IPS DF 19.7 (cell line): ENCODE measurements around the gene CHST10.

Experiments
- DNase-seq: peaks from one replicate; pipeline ENCODE4 v3.0.0-alpha.2; 2013; ENCODE audit warnings: low read depth, low spot score

CHST10 gene

DNA sequence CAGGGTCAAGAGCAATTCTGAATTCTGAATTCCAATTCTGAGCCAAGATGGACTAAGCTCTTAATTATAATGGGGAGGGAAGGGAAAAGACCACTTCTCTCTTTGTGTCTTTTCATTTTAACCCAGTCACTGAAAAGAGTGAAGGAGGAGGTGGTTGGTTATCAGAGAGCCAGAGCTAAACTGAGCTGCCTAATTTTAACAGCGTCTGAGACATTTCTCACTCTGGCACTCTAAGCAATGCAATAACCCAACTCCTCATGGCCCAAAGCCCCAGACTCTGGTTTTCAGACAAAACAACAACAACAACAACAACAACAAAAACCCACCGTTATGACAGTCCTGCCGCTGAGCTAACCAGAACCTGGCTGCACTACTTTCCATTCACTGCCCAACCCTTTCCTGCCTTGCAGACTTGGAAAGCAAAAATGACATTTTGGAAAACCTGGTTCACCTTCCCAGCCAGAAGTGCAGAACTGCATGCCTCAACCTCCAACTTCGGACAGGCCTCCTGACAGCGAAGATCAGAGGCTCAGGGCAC, 1.0 kb downstream of the CHST10 start:
- DNase-seq: no peak

DNA sequence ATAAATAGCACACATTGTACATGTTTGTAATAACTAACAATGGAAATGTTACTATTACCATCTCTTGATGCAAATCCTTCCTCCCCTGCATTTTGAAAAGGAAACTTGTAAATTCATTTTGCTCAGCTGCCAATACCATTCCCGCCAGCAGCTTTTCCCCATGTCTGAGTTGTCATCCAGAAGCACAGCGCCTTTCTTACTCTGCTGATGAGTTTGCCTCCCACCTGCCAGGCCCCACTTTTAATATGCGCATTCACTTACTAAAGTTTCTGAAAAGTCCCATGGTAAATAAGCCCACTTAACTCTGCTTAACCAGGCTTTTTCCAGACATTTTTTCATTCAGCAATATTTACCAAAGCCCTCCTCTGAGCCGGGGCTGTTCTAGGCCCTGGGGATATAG, 3.9 kb downstream of the CHST10 start:
- DNase-seq: no peak

DNA sequence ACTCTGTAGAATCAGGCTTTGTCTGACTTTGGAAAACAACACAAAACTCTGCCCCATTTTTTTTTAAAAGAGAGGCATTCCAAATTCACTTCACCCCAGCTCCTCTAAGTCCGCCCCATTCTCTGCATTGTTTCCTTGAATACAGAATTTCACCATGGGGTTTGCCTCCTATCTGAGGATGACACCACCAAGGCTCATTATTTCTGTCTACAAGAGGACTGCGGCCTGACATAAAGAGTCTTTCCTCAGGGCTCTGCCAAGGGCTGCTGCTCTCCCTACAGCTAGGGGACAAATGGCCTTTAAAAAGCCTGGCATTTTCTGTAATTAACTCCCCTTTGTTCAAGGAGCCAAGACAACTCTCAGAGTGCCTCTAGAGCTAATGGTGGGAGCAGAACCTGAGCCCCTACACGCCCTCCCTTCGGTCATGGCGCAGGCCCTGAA, 4.6 kb downstream of the CHST10 start:
- DNase-seq: no peak

DNA sequence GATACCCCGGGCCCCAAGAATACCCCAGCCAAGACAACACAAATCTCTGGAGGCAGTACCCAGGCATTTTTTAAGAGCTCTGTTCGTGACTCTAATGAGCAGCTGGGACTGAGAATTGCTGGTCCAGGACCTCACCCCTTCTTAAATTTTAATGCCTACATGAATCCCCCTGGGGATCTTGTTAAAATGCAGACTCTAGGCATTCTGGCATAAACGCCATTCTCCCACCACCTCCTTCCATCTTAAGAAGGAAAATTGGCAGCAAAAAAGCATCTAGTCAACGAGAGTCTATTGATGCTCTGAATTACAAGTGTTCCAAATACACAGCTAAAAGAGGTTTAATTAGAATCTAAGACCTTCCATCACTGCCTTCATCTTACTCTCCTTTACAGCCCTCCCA, 5.0 kb downstream of the CHST10 start:
- no peak for DNase-seq

DNA sequence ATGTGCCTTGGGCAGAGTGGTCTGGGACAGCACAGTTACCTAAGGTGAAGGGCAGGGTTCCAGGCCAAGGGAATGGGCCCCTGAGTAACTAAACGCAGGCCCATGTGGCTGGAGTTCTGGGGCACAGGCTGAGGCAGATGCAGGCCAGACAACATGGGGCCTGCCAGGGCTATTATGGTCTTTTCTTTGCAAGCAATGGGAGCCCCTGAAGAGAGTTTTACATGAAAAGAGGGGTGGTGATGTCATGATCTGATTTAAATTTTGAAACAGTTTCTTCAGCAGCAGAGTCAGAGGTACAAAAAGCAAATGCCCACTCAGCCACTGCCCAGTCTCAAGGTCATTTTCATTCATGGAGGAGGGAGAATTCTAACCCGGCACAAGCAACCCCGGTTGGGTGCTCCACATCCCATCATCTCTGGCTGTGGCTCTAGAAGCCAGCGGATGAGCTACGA, 5.6 kb downstream of the CHST10 start:
- DNase-seq: no peak

DNA sequence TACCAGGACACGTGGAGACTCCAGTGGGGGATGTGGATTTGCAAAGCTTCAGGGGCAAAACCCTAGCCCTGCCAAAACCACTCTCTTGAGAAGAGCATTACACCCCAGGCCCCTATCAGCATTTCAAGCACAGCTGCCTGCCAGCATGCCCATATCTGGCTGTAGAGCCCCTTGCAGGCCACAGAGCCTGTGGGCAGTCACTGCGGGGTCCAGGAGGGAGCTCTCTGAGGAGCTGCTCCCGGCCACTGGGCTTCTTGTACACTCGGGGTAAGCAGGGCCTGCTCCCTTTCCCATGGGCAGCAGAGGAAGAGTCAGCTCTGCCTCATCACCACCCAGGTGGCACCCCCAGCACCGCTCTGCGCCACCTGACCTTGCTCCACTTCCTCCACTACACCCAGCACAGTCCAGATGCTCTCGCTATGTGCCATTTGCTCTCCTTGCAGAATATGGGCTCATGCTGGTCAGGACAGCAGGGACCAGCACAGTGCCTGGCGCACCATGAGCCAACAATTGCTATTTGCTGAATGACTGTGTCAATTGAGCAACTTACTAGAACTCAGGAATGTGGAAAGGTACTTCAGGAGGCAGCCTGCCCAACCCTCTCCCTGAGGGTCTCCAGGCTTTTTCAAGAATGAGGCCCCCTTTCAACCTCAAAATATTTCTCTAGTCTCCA, 7.4 kb downstream of the CHST10 start:
- DNase-seq: no peak

DNA sequence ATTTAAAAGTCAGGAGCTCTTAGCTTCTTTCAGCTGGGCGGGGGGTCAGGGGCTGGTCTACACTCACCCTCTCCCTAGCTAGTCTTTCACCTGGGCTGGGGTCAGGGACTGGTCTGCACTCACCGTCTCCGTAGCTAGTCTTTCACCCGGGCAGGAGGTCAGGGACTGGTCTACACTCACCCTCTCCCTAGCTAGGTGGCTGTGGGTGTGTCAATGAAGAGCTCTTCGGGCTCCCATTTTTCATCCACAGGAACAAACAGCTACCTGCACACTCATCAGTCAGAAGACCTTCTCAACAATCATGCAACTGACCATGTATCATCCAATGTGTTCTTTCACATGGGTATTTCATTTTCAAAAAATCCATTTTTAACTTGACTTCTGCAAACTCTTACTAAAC, 8.0 kb downstream of the CHST10 start:
- no peak for DNase-seq

DNA sequence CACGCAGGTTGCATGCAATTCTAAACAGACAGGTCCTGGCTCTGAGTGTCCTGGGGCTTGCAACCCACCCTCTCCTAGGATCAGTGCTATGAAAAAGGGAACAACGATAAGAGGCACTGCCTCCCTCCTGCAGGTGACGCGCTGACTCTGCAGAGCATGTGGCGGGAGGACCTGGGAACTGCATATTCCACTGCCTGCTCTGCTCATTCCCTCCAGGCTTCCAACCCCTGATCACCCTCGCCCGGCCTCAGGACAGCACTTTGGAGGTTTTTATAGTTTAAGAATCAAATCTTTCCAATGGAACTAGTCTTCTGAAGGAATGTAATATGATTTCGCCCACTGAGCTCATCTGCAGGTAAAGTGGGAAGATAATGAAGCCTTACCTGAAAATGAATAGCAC, 8.5 kb downstream of the CHST10 start:
- no peak for DNase-seq

DNA sequence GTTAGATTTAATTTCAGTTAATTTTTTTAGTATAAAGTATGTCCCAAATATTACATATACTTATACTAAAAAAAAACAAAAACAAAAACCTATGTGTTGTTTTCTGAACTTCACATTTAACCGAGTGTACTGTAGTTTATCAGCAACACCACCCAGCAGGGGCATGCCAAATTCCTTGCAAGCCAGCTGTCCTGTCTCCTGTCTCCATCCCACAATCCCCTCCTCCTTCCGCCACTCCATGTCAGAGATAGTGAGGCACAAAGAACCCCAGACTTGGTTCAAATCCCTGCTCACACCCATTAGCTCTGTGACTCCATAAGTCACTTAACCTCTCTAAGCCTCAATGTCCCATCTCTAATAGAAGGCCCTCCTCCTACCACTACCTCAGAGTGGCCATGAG, 9.4 kb downstream of the CHST10 start:
- no peak for DNase-seq

DNA sequence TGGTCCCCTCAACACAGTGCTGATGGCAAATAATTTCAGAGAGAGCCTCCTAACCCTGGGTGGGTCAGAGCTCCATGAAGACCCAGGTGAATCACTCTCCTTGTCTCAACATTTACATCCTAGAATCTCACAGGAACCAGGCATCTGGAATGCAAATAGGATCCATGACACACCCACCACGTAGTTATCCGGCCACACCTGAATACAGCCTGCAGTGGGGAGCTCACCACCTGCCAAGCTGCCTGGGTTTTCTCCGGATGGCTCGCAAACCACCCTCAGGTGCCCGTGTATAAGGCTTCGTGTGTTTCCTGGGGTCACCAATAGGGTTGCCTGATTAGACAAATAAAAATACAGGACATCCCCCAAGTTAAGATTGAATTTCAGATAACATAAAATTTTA, 9.9 kb downstream of the CHST10 start:
- no peak for DNase-seq

DNA sequence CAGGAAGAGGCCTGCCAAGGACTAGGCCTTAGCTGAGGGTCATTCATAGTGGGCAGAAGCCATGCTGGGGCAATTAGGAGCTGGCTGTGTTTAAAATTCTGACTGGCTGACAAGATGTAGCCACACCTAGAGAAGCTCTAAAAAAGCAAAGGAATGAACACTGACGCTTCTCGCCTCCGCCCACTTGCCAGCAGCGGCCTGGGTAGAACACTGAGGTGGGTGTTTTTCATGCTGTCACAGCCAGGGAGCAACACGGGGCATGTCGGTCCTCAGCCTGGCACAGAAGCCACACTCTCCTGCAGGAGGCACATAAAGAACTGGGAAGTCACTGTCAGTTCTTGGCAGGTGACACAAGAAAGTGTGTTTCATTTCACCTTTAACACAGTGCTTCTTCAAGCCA, 10.4 kb downstream of the CHST10 start:
- DNase-seq: no peak

DNA sequence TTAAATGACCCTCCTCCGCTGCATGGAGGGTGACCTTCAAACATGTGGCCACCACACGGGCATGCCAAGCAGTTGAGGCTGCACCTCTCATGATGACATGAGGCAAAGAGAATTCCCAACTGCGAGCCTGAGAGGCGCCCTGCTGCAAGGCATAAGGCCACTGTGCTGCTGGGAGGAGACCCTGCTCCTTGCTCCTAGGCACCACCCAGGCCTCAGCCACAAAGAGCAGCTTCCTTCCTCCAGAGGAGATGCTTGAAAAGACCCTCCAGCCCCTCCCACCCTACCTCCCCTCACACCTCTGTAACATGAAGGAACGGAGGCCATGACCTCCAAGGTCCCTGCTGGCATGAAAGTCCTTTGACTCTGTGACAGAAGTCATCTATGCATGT, 11.4 kb downstream of the CHST10 start:
- no peak for DNase-seq

DNA sequence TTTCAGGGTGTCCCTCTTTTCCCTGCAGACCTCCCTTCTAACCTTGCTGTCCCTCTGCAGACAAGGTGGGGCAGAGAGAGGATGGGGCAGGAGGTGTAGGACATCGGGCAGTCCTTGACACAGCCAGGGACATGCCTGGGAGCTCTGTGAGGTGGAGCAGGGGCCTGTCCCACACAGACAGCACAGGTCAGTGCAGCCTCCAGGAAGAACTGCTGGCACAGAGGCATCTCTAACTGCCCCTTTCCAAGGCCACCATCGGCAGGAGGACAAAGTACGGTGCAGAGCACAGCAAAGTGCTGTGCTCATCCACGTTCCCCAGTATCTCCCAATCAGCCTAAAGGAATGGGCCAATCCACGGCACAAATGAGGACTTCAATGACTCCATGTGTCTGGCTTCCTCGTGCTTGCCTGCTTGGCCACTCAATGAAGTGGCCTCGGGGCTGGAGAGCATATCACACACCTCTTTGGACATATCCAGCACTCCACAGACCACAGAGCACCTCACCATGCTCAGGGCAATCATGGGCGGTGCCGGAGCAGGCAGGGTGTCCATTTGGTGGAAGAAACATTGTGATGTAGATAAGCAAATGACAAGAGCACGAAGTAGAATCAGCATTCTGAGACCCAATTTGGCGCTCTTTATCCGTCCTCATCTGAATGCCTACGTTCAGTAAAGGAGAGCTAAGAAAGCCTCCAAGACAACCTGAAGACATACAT, 11.9 kb downstream of the CHST10 start:
- no peak for DNase-seq

DNA sequence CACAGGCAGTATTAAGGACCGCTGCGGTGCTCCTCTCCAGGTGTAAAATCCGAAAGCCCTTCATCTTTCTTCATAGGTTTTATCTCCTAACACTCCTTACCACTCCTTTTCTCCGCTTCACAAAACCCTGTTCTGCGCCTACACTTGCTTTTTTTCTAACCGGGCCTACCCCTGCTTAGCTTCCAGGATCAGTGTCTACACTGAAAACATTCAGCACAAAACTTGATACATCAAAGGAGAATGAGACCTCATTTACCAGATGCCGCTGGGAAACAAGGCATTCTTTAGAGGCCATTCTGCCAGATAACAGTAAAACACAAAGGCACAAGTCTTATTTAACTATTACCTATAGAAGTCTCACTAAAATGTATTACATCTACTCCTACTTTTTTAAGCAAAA, 13.1 kb downstream of the CHST10 start:
- DNase-seq: no peak

DNA sequence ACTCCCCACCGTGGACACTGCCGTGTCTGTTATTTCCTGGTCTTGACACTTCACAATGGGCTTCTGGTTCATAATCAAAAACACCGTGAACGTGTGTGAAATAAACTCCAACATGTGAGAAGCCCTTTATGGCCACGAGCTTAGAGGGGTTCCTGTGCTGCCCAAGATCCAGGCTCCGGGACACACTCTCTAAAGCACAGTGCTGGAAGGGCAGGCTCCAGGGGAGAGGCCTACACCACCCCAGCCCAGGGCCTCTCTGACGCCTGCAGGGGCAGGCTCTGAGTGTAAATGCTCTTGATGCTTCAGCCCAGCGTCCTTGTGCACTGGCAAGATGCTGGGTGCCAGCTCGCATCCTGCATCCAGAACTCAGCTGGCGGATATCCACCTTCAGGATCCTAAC, 13.7 kb downstream of the CHST10 start:
- DNase-seq: no peak

DNA sequence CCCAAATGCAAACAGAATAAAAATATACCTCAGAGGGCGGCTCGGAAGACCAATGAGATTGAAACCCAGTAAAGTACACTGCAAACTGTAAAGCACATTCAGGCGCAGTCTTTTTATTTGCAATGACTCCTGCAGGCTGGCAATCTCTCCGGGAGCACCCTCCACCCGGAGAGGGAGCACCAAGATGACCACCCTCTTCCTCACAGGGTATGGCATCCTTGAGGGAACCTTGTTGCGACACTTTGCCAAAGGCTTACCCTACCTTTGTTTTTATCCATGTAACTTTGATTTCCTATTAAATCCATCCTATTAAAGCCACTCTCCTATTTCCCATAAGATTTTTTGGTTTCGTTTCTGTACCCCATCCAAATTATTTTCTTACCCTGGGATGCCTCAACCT, 16.2 kb downstream of the CHST10 start:
- DNase-seq: no peak

DNA sequence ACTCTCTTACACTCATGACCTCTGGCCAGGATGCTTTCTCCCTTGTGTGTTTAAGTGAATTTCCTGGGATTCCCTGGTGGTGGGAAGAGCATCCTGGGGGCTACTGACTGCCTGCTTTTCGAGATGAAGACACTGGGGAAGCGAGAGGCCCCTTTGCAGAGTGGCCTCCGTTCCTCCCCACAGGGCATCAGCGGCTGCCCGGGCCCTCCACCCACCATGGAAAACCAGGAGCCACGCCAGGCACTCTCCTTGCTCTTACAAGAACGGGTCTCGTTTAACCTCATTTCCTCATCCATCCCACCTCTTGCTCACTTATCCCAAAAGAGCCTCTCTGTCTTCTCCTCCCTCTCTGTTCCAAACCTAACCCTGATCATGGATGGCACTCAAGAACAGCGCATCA, 17.8 kb downstream of the CHST10 start:
- no peak for DNase-seq

DNA sequence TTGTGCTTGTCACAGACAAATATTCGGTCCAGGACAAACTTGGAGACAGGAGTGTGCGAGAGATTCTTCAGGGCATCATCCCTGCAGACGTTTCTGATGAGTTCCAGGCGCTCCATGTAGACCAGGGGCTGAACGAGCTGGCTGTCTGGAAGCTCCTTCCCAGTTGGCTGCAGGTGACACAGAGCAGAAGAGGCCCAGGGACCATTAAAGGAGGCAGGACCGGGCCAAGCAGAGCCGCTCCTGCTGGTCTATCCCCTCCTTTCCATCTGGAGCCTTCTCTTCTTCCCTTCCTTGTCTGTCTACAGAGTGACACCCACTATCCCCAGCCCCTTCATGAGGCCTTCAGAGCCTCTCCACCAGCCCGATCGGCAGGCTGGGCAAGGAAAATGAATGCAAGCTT, 19.5 kb downstream of the CHST10 start:
- DNase-seq: no peak

DNA sequence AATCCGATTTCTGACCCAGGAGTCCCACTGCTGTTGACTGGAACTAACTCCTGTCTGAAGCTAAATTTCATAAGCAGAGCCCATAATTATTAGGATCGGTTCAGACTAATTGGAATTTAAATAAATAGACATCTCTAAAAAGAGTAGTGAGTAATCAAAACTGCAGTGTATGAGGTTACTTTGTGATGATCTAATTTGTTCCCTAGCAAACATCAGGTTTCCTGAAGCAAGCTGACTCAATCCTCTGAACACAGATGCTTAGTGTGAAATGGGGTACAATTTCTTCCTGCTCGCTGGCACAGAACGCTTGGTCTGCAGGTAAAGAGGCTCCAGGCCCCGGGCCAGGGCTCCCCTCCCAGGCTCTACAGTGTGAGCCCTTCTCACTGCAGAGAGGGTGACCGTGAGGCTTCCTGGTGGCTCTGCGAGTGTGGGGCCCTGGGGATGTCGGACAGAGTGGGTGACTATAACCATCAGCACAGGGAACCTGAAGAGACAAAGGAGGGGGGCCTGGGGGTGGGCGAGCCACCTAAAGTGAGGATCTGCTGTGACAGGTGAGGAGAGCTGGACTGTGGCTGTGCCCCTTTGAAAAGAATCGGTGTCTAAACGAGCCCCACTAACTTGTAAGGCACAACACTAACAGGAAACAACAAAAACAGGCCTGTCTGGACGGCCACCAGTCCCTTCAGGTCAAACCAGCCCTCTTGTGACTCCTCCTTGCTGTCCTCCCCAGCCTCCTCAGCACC, 20.2 kb downstream of the CHST10 start:
- no peak for DNase-seq

DNA sequence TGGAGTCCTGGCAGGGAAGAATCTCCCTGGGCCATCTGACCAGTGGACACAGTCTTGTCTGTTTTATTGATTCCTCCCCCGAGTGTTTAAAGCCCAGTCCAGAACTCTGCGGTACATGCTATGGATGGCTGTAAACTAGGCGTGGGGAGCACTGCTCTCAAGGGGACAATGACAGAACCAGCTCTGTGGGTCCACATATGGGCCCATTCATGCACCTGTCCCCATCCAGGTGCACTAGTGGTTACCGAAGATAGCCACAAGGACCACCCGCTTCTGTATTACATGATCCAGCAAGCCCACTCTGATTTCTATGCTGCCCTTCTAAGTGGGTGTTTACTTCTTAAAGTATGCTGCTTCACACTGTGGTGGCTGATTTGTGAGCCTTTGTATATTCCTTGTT, 21.0 kb downstream of the CHST10 start:
- DNase-seq: no peak

DNA sequence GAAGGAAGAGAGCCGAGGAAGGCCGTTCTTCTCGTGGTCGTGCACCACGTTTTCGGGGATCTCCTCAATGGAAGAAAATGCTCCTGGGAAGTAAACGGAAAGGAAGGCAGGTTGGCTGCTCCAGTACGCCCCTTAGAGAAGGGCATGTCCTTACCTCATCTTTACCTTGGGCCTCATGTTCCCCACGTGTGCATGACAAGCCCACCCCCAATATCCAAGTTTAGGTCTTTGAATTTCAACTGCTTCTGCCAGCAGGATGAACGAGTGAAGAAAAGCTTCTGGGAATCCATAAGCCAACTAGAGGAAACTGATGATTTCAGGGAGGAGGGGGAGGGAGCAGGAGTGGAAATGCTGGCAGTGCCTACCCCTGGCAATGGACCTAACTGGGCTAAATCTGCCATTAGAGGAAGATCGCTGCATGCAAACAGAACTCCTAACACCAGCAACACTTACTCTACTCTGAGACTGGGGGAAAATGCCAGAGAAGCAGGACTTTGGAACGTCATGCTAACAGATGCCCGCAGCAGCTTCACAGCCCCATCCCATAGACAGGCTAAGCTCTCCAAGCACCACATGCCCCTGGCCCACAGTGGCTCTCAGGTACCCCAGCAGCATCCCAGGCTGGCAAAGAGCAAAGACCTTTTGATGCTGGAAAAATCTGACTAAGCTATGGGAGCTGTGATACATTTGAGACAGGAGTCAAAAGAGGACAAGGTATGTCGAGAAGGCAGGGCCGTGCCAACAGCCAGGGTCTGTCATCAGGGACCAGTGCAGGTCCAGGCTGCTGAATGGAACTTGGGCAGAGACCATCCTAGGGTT, 21.7 kb downstream of the CHST10 start:
- no peak for DNase-seq
